Measurements from ENCODE around the gene INIP.

Gene INIP, protein sequence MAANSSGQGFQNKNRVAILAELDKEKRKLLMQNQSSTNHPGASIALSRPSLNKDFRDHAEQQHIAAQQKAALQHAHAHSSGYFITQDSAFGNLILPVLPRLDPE

DNA sequence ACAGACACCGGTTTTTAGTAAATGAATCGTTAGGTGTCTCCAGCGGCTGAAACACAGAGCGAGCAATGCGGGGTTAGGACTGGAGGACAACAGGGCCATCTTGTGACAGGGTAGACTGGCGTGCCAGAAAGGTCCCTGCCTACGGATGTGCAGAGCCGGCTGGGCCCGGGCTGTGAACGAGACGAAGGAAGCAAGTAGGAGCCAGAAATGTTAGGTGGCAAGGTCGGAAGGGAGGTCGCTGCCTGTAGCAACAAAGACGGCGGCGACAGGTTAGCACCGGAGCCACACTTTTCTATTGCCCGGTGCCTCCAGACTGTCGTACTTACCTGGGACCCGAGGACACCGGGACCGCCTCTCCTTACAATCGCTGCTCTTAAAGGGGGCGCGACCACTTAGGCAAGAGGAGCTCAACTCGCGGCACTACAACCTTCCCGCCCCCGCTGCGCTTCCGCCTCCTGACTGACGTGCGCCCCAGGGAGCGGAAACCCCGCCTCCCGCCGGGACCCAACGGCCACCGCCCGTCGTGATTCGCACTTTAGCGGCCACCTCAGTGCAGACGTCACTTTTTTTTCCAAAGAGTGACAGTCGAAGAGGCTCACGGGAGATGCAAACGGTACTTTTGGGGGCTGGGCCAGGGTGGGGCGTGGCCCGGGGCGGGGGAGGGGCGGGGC lies at the start of gene INIP:
Gene INIP (minus strand): TSS at position 457 of the 671 bp plus-strand sequence. CDS start 1,632 bp downstream, outside the sequence.
- TF ChIP-seq GATA3 (IDR thresholded peaks at IDR 0.05; ENCODE audit: low read depth, low read length) (no peak), GATA2 (IDR thresholded peaks at IDR 0.05; ENCODE audit: low read depth, low read length) (no peak)

DNA sequence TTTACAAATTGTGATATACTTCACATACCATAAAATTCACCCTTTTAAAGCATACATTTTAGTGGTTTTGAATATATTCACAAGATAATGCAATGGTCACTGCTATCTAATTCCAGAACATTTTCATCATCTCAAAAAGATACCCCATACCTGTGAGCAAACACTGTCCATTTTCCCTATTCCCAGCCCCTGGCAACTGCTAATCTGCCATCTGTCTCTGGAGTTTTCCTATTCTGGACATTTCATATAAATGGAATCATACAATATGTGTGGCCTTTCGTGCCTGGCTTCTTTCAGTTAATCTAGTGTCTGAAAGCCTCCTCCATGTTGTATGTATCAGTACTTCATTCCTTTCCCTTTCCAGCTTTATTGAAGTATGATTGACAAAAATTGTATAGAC lies 47.4 kb upstream of the INIP start:
- TF ChIP-seq GATA3 (IDR thresholded peaks at IDR 0.05; ENCODE audit: low read depth, low read length) (no peak), GATA2 (IDR thresholded peaks at IDR 0.05; ENCODE audit: low read depth, low read length) (no peak)

DNA sequence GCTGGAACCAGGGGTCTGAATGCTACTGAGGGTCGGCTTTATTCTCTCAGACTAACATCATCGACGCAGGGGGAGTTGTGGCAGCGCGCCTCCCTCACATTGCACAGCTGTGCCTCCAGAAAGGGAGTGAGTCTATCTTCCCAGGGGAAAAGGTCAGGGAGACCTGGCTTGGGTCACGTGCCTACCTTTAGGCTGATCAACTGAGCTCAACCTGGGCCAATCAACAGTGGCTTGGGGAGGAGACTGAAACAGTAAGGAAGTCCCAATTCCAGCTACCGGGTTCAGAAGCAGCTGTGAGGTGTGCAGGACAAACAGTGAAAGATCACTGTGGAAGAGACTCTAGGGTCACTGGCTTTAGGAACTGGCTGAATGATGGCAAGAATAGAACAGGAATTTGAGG lies 46.9 kb upstream of the INIP start:
- TF ChIP-seq GATA2 (IDR thresholded peaks at IDR 0.05; ENCODE audit: low read depth, low read length) = no peak
- no peak for TF ChIP-seq GATA3 (IDR thresholded peaks at IDR 0.05; ENCODE audit: low read depth, low read length)

DNA sequence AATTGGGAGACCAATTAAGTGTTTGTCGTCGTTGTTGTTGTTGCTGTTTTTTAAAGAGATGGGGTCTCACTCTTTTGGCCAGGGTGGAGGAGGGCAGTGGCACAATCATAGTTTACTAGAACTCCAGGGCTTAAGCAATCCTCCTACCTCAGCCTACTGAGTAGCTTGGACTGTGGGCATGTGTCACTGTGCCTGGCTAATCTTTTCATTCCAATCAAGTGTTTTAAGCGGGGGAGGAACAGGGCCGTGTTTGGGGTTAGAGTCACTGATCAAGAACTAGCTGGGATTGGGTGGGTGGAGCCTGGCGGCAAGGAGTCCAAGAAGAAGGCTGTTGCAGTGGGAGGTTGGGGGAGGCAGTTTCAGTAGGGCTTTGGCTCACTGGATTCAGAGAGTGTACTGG lies 46.4 kb upstream of the INIP start:
- no peak for TF ChIP-seq GATA3 (IDR thresholded peaks at IDR 0.05; ENCODE audit: low read depth, low read length)
- no peak for TF ChIP-seq GATA2 (IDR thresholded peaks at IDR 0.05; ENCODE audit: low read depth, low read length)

DNA sequence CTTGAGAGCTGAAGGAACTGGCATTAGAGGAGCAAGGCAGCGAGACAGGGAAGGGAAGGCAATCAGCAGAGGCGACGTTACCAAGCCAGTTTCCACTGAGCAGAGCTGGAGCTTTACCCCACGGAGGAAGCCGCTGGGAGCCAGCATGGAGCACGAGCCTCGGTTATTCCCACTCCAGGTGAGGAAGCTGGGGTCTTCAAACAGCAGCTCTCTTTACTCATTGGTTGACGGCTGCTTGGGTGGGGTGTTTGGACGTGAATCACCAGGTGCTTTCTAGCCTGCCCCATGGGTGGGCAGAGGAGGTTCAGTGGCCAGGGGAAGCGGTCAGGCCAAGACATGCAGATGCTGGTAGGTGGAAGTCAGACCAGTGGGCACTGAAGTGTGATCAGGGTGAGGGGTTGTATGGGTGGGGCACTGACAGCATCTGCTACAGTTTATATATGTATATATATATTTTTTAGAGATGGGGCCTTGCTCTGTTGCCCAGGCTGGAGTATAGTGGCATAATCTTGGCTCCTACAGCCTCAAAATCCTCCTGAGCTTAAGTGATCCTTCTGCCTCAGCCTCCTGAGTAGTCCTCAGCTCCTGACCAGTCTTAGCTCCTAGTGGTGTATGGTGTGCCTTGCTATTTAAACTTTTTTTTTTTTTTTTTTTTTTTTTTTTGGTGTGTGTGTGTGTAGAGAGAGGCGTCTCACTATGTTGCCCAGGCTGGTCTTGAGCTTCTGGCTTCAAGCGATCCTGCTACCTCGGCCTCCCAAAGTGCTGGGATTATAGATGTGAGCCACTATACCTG lies 45.0 kb upstream of the INIP start:
- TF ChIP-seq GATA3 (IDR thresholded peaks at IDR 0.05; ENCODE audit: low read depth, low read length) = no peak
- TF ChIP-seq GATA2 (IDR thresholded peaks at IDR 0.05; ENCODE audit: low read depth, low read length) = no peak

DNA sequence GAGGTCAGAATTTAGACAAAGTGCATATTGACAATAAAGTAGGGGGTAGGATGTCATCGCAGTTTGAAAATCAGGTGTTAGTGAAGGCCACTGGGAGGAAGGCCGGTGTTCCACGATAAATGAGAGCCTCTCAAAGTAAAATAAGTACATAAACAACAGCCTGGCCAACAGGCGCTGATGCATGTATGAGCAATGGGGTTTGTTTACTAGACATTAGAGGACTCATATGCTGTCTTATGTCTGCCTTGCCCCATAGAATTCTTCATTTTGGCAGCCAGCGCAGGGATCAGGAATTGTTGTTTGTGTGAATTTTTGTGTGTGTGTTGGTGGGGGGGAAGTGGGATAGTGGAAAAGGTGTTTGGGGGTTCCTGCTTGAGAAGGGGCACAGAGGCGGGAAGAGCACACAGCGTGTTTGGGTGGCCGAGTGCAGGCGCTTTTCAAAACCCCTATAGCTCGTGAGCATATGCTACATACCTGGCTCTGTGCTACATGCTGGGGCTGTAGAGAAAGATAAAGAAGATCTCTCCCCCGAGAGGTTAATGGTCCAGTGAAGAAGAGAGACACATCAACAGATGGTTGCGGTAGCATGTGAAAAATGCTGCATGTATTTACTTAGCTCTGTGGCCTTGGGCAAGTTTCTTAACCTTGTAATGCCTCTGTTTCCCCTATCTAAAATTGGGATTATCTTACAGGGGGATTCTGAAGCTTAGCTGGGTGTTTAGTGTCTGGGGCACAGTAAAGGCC lies 44.2 kb upstream of the INIP start:
- TF ChIP-seq GATA3 (IDR thresholded peaks at IDR 0.05; ENCODE audit: low read depth, low read length) (no peak), GATA2 (IDR thresholded peaks at IDR 0.05; ENCODE audit: low read depth, low read length) (no peak)

DNA sequence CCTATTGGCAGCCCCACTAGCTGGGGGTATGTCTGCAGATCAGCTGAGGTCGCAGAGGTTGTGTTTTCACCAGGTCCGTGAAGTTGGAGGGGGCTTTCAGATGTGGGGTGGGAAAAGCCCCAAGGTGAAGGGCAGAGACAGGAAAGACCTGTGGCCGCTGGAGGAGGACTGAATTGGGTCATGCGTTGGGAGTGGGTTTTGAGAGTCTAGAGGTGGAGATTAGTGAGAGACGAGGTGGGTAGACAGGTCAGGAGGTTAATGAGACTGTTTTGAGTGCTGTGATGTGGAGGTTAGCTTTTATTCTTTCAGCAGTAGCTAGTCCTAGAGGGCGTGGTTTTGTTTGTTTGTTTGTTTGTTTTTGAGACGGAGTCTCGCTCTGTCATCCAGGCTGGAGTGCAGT lies 42.9 kb upstream of the INIP start:
- TF ChIP-seq GATA3 (IDR thresholded peaks at IDR 0.05; ENCODE audit: low read depth, low read length) = no peak

DNA sequence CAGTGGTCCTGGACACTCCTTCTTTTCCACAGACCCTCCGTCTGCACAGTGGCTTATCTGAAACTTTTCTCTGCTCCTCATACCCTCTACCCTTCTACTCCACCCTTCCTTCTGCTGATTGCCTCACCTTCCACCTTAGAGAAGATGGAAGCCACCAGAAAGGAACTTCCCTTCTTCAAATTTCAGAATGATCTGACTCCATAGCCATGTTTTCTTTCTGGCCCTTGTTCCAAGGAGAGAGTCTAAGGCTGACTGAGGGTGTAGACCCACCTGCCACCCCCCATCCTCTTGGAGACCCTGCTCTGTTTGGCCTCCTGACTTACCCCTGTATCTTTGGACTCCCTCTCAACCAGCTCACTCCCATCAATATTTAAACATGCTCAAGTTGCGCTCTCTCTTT lies 40.0 kb upstream of the INIP start:
- no peak for TF ChIP-seq GATA2 (IDR thresholded peaks at IDR 0.05; ENCODE audit: low read depth, low read length)
- TF ChIP-seq GATA3 (IDR thresholded peaks at IDR 0.05; ENCODE audit: low read depth, low read length) = no peak

DNA sequence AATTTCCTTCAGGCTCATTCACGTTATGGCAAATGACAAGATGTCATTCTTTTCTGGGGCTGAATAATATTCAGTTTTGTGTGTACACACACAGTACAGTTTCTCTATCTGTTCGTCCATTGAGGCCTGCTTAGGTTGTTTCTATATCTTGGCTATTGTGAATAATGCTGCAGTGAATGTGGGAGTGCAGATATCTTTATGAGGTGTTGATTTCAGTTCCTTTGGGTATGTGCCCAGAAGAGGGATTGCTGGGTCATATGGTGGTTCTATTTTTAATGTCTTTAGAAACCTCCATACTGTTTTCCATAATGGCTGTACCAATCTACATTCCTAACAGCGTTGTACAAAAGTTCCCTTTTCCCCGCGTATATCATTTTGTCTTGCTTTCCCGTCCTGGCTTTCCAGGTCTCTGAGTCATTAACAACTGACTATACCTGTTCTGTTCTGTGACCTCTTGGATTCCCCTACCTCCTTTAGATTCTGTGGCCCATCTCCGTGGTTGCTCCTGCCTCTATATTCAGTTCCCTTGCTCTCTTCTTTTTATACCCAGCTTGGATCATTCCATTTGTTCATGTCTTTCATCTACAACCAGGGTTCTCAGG lies 39.5 kb upstream of the INIP start:
- TF ChIP-seq GATA2 (IDR thresholded peaks at IDR 0.05; ENCODE audit: low read depth, low read length) (no peak), GATA3 (IDR thresholded peaks at IDR 0.05; ENCODE audit: low read depth, low read length) (no peak)

DNA sequence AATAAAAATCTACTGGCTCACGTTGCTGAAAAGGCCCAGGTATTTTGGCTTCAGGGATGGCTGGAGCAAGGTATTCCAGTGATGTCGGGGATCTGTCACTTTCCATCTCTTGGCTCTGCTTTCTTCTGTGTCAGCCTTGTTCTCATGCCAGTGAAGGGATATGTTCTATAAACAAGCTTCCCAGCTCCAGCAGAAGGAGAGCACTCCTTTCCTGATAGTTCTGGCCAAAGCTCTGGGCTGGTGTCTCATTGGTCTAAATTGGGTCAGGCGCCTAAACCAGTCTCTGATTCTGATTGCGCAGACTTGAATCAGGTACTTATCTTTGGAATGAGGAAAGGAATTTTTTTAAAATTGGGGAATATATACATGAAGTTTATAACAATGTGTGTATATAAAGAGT lies 37.8 kb upstream of the INIP start:
- TF ChIP-seq GATA2 (IDR thresholded peaks at IDR 0.05; ENCODE audit: low read depth, low read length) = no peak
- no peak for TF ChIP-seq GATA3 (IDR thresholded peaks at IDR 0.05; ENCODE audit: low read depth, low read length)

DNA sequence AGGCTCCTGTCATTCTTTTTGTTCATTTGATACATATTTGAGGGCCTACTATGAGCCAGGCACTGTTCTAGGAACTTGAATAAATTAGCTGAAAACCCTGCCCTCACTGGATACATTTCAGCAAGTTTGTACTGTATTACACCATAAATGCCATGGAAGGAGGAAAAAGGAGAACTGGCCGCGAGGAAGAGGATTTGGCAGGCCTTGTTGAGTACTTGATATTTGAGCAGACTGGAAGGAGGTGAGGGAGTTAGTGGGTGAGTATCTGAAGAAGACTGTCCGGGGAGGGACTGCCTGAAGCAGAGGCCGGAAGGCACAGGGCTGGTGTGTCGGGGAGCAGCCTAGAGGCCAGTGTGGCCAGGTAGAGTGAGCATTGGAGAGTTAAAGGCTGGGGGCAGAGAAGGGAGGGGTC lies 37.1 kb upstream of the INIP start:
- TF ChIP-seq GATA2 (IDR thresholded peaks at IDR 0.05; ENCODE audit: low read depth, low read length) = no peak

DNA sequence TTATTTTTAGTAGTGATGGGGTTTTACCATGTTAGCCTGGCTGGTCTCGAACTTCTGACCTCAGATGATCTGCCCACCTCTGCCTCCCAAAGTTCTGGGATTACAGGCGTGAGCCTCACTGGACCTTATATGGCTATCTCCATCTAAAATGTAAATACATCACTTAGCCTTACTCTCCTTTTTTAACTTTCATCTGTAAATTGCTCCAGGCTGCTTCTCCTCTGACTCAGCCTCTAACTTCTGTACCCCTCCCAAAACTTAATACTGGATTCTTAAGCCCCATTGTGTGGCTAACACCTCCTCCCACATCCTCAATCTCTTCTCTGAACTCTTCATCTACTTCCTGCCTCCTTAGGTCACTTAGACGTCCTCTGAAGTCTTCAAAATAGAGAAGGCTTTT lies 36.7 kb upstream of the INIP start:
- TF ChIP-seq GATA3 (IDR thresholded peaks at IDR 0.05; ENCODE audit: low read depth, low read length) (no peak), GATA2 (IDR thresholded peaks at IDR 0.05; ENCODE audit: low read depth, low read length) (no peak)

DNA sequence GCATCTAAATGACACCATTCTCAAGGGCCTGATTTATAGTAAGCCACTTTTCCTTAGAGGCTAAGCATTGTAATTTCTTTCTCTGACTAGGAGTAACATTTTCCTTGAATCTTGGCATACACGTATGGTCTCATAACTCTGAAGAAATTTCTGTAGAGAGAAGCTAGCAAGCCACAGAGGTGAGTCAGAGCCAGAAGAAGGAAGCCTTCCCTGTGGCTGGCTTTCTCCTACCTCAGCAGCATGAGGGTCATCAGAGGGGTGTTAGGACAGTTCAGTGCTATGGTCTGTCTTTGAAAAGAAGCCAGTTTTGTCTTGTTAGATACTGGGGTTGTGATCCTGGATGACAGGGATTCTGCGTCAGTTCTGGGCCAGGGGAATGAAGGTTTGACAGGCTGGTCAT lies 35.8 kb upstream of the INIP start:
- TF ChIP-seq GATA3 (IDR thresholded peaks at IDR 0.05; ENCODE audit: low read depth, low read length) (no peak), GATA2 (IDR thresholded peaks at IDR 0.05; ENCODE audit: low read depth, low read length) (no peak)
